HG02938 (cell line): ENCODE data around the gene CXCL16.
"Not testable (repeated sequence)": the region's sequence is repeated elsewhere in the genome, so short reads cannot be mapped to it uniquely, and the experiment has no call there.

Experiments used
- ATAC-seq: cut with Tn5 transposase; IDR thresholded peaks from one replicate; pipeline ENCODE4 v1.9.1; 2021; ENCODE audit warnings: mild to moderate bottlenecking, moderate library complexity; ENCODE audit not compliant: unreplicated experiment

Gene CXCL16

DNA sequence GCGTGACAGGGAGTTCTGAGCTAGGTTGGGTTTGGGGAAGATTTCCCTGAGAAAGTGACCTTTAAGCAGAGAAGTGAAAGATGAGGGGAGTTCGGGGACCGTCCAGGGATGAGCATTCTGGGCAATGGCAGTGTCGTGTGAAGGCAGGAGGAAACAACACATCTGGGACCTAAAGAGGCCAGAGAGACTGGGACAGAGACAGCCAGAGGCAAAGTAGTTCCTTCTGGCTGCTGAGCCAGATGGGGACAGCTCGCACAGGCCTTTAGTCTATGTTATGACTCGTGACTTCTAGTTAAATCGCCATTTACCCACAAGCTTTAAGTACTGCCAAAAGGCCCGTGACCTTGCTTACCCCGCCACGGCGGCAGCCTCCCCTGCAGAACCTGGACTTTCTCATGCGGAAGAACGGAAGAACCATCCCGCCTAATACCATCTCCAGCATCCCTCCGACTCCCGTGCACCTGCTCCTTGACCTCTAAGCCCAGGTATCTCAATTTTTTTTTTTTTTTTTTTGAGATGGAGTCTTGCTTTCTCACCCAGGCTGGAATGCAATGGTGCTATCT lies 17.0 kb downstream of the CXCL16 start:
- no peak for ATAC-seq

DNA sequence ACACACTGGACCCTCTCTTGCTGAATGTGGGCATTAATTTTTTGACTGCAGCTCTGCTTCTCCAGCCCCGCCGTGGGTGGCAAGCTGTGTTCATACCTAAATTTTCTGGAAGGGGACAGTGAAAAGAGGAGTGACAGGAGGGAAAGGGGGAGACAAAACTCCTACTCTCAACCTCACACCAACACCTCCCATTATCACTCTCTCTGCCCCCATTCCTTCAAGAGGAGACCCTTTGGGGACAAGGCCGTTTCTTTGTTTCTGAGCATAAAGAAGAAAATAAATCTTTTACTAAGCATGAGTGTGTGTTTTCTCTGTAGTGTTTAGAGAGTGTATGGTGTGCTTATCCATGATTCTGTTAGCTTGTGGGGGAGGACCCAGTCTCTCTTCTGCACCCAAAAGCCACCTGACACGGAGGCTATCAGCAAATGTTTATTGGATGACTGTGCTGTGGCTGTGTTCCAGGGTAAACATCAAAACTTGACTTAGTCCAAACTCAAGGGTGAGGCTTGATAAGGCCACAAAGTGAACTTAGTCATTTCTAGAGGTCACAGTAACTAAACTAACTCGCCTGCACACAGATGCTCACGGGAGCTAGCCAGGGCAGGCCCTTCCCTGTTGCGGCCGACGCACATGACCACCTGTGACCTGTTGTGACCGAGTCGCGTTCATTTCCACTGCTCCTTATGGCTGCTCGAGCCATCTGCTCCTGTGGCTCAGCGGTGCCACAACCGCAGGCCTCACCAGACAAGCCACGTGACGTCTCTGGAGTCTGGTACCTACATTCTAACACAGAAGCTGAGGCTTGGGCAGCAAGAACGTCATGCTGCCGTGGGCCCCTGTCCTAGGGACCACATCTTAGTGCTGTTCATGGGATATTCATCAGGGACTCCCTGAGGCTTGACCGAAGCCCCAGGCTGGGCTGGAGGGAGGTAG lies 18.3 kb downstream of the CXCL16 start:
- no peak for ATAC-seq

DNA sequence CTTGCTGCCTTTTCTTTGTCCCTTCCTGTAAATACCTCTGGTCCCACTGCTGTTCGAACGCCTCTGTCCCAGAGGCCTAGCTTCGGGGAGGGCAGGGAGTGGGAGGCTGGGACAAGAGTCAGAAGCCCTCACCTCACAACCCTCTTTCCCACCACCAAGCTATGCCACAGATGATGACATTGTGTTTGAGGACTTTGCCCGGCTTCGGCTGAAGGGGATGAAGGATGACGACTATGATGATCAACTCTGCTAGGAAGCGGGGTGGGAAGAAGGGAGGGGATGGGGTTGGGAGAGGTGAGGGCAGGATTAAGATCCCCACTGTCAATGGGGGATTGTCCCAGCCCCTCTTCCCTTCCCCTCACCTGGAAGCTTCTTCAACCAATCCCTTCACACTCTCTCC lies 18.9 kb downstream of the CXCL16 start:
- ATAC-seq: no peak

- no peak for ATAC-seq
These were observed 20.0 kb downstream of the CXCL16 start for GRCh38 chr17:4719684-4720221.

GRCh38 chr17:4719146-4719545 lies 20.6 kb downstream of the CXCL16 start:
- no peak for ATAC-seq

- ATAC-seq: no peak
These were observed 21.5 kb downstream of the CXCL16 start for GRCh38 chr17:4718276-4718675.

DNA sequence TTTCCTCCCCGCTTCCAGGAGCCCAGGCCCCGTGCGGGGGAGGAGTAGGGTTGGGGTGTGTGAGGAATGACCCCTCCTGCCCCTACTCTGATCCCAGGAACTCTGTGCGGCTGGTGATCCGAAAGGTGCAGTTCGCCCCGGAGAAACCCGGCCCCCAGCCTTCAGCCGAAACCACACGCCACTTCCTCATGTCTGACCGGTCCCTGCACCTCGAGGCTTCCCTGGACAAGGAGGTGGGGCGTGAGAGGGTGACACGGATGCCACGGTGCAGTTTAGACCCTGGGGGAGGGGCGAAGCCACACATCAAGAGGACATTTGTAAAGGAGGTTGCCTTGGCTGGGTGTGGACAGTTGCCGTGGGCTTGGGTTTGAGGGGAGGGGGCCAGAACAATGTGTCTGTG lies 21.9 kb downstream of the CXCL16 start:
- ATAC-seq: no peak

GRCh38 chr17:4716081-4716480 lies 23.6 kb downstream of the CXCL16 start:
- ATAC-seq: no peak

DNA sequence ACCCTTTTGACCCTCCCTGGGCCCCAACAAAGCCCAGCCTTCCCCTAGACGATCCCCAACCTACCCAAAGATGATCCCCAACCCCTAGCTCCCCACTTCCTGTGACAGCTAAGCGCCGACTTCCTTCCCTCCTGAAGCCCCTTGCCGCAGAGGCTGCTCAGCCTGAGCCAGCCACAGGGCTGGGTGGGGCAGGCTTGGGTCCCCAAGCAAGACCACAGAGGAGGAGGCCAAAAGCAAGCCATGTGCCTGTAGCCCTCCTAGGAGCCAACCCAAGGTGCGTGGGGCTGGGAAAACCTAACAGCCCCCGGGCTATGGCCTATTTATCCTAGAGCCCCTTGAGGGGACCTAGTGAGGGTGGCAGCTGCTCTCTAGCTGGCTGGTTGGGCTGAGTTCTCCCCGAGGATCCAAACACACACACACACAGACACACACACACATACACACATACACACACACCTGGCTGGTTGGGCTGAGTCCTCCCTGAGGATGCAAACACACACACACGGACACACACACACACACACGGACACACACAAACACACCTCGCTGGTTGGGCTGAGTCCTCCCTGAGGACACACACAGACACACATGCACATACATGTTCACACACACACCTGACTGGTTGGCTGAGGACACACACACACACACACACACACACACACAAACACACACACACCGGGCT lies 24.5 kb downstream of the CXCL16 start:
- ATAC-seq: no peak

DNA sequence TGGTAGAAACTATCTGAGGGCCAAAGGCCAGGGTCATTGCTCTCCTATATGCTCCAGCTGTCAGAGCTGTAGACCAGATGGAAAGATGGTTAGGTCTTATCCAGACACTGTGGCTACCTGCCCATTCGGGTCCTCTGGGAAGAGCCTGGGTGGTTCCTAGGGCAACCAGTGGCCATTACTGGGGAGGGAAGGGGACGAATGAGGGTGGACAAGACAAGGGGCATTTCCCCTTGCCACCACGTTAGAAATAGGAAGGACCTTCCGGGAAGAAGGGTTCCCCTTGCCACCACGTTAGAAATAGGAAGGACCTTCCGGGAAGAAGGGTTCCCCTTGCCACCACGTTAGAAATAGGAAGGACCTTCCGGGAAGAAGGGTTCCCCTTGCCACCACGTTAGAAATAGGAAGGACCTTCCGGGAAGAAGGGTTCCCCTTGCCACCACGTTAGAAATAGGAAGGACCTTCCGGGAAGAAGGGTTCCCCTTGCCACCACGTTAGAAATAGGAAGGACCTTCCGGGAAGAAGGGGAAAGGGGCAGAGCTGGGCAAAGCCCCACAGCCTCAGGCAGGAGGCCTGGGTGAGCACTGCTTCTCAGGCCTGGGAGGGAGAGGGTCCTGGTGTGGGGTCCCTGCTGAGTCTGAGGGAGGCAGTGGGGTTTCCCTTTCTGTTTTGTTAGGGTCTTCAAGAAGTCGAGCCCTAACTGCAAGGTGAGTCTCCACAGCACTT lies 25.2 kb downstream of the CXCL16 start:
- not testable (repeated sequence) for ATAC-seq

- ATAC-seq: no peak
These were observed 27.2 kb downstream of the CXCL16 start for GRCh38 chr17:4712526-4712925.

- ATAC-seq: no peak
These were observed 28.0 kb downstream of the CXCL16 start for GRCh38 chr17:4711661-4712181.

DNA sequence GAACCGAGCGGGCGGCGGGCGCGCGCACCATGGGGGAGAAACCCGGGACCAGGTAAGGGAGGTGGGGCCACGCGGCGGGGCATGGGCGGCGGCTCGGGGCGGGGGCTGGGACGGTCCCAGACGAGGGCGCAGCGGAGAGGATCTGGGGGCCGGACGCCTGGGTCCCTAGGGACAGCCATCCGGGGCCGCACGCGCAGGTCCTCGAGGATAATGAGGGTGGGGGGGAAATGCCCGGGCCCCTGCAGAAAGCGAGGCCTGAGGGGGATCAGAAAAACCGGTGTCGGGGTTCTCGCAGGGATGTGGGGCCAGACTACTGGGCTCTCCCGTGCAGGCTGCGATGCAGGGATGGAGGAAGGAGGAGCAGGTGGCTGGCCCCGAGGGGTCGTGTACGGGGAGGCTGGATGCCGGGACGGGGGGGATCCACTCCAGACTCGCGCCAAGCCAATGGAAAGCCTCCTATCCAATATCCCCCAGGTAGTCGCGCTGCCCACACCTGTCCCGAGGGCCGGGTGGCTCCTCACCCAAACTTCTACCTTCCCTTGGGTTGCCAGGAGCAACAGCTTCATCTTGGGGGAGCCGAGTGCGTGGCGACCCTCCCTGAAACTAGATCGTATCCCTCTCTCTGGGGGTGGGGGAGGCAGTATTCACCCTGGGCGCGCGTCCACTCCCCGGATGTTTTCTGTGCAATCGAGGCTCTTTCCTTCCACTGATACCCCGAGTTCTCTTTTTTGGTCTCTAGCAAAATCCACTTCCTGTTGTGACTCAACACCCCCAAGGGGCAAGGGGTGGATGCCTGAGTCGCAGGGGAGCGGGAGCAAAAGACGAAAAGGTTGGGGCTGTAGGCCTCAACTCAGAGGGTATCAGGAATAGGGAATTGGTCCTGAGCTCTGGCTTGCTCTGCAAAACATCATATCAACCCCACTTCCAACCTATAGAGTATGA lies 28.8 kb downstream of the CXCL16 start:
- no peak for ATAC-seq

DNA sequence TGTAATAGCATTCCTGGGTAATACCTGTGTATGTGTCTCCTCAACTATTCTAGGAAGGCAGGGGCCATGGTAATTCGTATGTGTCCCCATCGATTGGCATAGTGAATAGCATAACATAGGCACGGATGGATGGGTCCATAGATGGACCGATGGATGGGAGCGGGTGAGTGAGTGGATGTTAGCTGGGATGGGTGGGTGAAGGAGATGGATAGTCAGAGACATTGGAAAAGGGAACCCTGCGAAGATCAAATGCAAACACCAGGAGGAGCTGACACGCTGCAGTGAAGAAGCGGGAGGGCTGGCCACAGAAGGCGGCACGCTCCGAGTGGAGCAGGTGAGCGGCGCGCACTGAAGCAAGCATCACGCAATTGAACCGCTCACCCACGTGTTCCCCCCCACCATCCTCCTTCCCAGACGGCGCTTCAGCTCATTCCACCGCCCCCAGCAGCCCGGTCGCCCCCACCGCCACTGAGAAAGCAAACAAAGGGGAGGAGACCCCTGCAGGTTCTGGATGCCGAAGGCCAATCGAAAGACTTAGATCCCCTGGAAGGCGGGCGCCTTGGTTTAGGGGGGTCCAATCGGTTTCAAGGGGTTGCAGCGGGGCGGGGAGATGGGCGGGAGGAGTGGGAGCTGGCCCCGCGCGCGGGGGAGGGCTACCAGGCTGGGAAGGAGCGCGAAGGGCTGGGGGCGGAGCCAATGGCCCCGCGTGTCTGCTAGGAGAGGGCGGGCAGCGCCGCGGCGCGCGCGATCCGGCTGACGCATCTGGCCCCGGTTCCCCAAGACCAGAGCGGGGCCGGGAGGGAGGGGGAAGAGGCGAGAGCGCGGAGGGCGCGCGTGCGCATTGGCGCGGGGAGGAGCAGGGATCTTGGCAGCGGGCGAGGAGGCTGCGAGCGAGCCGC lies 29.7 kb downstream of the CXCL16 start, which contains the start of gene ARRB2:
Gene ARRB2 (plus strand): TSS at position 839 of the 899 bp plus-strand sequence. CDS start 90 bp downstream, outside the sequence.
- peak; percentile 61 for ATAC-seq

DNA sequence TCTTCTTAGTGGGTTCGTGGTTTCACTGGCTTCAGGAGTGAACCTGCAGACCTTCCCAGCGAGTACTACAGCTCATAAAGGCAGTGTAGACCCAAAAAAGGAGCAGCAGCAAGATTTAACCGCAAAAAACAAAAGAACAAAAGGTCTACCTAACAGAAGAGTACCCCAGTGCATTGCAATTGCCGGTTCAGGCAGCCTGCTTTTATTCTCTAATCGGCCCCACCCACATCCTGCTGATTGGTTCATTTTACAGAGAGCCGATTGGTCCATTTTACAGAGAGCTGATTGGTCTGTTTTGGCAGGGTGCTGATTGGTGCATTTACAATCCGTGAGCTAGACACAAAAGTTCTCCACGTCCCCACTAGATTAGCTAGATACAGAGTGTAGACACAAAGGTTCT lies 31.3 kb downstream of the CXCL16 start:
- no peak for ATAC-seq

DNA sequence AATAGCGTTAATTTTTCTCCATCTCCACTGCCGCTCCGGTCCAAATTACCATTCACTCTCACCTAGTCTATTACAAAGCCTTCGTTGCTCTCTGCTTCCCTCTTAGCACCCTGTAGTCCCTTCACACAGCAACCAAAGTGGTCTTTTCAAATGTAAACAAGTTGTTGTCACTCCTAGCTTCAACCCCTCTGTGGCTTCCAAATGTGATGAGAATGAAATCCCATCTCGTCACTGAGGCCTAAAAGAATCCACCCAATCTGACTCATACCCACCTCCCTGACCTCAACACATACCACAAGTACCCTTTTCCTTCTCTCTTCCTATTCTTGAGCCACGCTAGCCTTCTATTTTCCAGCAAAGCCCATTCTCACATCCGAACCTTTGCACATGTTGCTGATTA lies 33.6 kb downstream of the CXCL16 start:
- ATAC-seq: no peak

DNA sequence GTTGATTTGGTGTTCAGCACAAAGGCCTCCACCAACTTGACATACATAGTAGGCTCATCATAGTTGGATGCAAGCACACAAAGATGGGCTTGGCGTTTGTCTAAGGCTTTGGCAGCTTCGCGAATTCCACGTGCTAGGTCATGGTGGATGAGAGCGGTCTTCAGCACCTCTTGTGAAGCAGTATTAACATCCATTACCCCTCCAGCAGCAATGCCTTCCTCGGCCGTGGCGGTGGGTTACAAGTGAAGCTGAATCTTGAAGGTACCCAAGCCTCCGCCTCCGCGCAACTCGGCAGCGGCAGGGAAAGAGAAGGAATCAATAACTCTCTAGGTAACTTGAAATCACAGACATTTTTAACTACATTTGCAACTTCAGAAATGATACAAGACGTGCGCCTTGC lies 34.7 kb downstream of the CXCL16 start:
- ATAC-seq: no peak

GRCh38 chr17:4704574-4704907 lies 35.2 kb downstream of the CXCL16 start:
- ATAC-seq: not testable (repeated sequence)

DNA sequence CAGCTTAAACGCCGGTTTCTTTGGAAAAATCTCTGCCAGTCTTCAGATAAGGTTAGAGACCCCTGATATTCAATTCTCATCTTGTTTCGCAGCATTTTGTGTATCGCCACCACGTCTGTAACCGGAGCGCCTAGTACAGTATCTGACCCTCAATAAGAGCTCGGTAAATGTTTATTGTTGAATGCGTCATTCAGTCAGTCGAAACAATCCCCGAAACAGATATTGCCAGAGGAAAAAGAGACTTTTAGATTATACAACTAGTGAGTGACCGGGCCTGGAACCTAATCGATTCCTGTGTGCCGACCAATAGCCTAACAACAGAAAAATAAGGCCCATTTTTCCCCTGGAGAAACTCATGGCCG lies 36.4 kb downstream of the CXCL16 start:
- ATAC-seq: no peak
